GM12878 (cell line): ENCODE data around the gene ANKS1A. TPM values are rescaled to one million over a fixed set of nuclear protein-coding genes. Genes with fewer than 3 reads are reported as not detected.
"Not testable (repeated sequence)": the region's sequence is repeated elsewhere in the genome, so short reads cannot be mapped to it uniquely, and the experiment has no call there.

Experiments used
- ATAC-seq: fragments of 200-7000 bp; cut with Tn5 transposase; 3 replicates; pipeline ENCODE4 v1.9.1; 2020; ENCODE audit warnings: mild to moderate bottlenecking, moderate library complexity
- BruUV-seq: library from RNA; stranded (reverse); fragments of 400-500 nt; replicated peaks from 2 replicates; lab custom pipeline; 2021; lab: Mats Ljungman, UMichigan
- CTCF ChIA-PET: fragments of 300-600 bp; sonication (Branson Sonifier 250); formaldehyde crosslinking; extraction: SDS; loops from one replicate; lab custom pipeline; 2021; ENCODE audit warnings: inconsistent platforms; lab: Yijun Ruan, JAX
- POLR2A ChIA-PET: fragments of 350-600 bp; formaldehyde crosslinking; extraction: SDS; loops from one replicate; lab custom pipeline; 2021; ENCODE audit warnings: inconsistent platforms; lab: Charles Lee
- RAD21 ChIA-PET: fragments of 300-600 bp; sonication (Branson Sonifier 250); formaldehyde crosslinking; loops from one replicate; lab custom pipeline; 2023; ENCODE audit warnings: antibody characterized with exemption; ENCODE audit not compliant: unreplicated experiment; lab: Charles Lee
- SMC1A ChIA-PET: fragments of 300-600 bp; sonication (Branson Sonifier 250); formaldehyde crosslinking; loops from one replicate; lab custom pipeline; 2023; ENCODE audit not compliant: unreplicated experiment, uncharacterized antibody; lab: Charles Lee
- DNase-seq: peaks from one replicate; pipeline ENCODE4 v3.0.0-alpha.2; 2011; ENCODE audit warnings: low read depth, low spot score
- FAIRE-seq: peaks from 3 replicates; lab custom pipeline; 2011; peaks lifted over from hg19 to GRCh38; lab: Jason Lieb, UNC
- H2AFZ ChIP-seq: 2 replicates; pipeline ENCODE4 v1.6.0; 2011; ENCODE audit warnings: low read depth, low read length, control low read depth; ENCODE audit not compliant: control insufficient read depth
- H3K27ac ChIP-seq: 2 replicates; pipeline ENCODE4 v1.5.1; 2011; ENCODE audit warnings: control low read depth; ENCODE audit not compliant: control insufficient read depth, insufficient read depth
- H3K27me3 ChIP-seq, 2 experiments: replicated peaks in 1 of 2; 2 replicates each; pipeline versions ENCODE4 v1.6.0 to v1.6.1; 2011; ENCODE audit warnings: low read length in 1 of 2; ENCODE audit not compliant: control insufficient read depth in 2 of 2, insufficient read depth in 2 of 2
- H3K36me3 ChIP-seq, 2 experiments: 2 replicates each; pipeline ENCODE4 v1.5.1; 2011; ENCODE audit warnings: low read length in 1 of 2; ENCODE audit not compliant: control insufficient read depth in 2 of 2, insufficient read depth in 2 of 2
- H3K4me1 ChIP-seq: 2 replicates; pipeline ENCODE4 v1.6.1; 2011; ENCODE audit warnings: mild to moderate bottlenecking, low read length, moderate library complexity, mixed read lengths; ENCODE audit not compliant: control insufficient read depth, insufficient read depth
- H3K4me2 ChIP-seq: 2 replicates; pipeline ENCODE4 v1.6.0; 2011; ENCODE audit warnings: control low read depth; ENCODE audit not compliant: control insufficient read depth, insufficient read depth
- H3K4me3 ChIP-seq: fragments of 200-600 bp; sonication (generic); 2 replicates; pipeline ENCODE4 v1.5.1; 2016
- H3K79me2 ChIP-seq: 2 replicates; pipeline ENCODE4 v1.6.0; 2011; ENCODE audit warnings: low read length; ENCODE audit not compliant: control insufficient read depth, insufficient read depth
- H3K9ac ChIP-seq: 2 replicates; pipeline ENCODE4 v1.8.0; 2011; ENCODE audit warnings: low read length, control low read depth, mixed read lengths; ENCODE audit not compliant: control insufficient read depth, insufficient read depth
- H3K9me3 ChIP-seq: replicated peaks from 3 replicates; pipeline ENCODE4 v1.5.1; 2011; ENCODE audit warnings: mild to moderate bottlenecking, low read length; ENCODE audit not compliant: control insufficient read depth, insufficient read depth
- H4K20me1 ChIP-seq: 2 replicates; pipeline ENCODE4 v1.6.0; 2011; ENCODE audit not compliant: control insufficient read depth, insufficient read depth
- CBX5 ChIP-seq: sonication (generic); IDR thresholded peaks from 2 replicates; pipeline ENCODE4 v1.6.1; 2016; ENCODE audit warnings: low read depth, moderate library complexity, mild to moderate bottlenecking, inconsistent platforms
- PBX3 ChIP-seq: IDR thresholded peaks from 2 replicates; pipeline ENCODE4 v1.6.1; 2011; ENCODE audit warnings: mild to moderate bottlenecking, low read depth, low read length, moderate library complexity; ENCODE audit not compliant: insufficient replicate concordance
- SIN3A ChIP-seq: IDR thresholded peaks from 2 replicates; pipeline ENCODE4 v1.6.1; 2012; ENCODE audit warnings: low read depth, low read length, improper control_type of control experiment
- WGBS: methylation state at CpG from one replicate; pipeline ENCODE4 v1.1.6; 2016; ENCODE audit warnings: low lambda C conversion rate; ENCODE audit not compliant: insufficient replicate concordance, insufficient coverage; ENCODE audit errors: missing lambda C conversion rate; 5-methylcytosine and 5-hydroxymethylcytosine counted together
- in situ Hi-C: fragments of 300-500 bp; cut with MboI; formaldehyde crosslinking; loops from 9 replicates; pipeline ENCODE4 v1.14.3; 2018; ENCODE audit warnings: mixed read lengths
- intact Hi-C: fragments of 100-400 bp; cut with micrococcal nuclease; formaldehyde crosslinking; loops from one replicate; pipeline ENCODE4 v1.14.2; 2022; ENCODE audit not compliant: unreplicated experiment
- polyA plus RNA-seq, 11 experiments: library from polyadenylated mRNA; depleted of rRNA in 4 of 11; unstranded in 6 of 11; stranded (reverse) in 5 of 11; fragments of >200 nt; fragmentation: Nextera tagmentation in 4 of 11; fragmentation: Illumina TruSeq in 1 of 11; extraction: Ambion mirVana in 4 of 11; extraction: Trizol in 1 of 11; gene quantifications; 1 replicate in 1 of 11; 2 replicates in 10 of 11; pipeline versions ENCODE4 v1.2.1 to v1.2.3, GENCODE V29; 2011 to 2016; ENCODE audit warnings: inconsistent platforms in 2 of 11, missing spikeins in 2 of 11, low read depth in 1 of 11
- total RNA-seq, 4 experiments: library from RNA; depleted of rRNA in 3 of 4; stranded (reverse); fragments of >200 nt in 3 of 4; fragmentation: Illumina TruSeq in 1 of 4; extraction: Trizol in 1 of 4; gene quantifications; 2 replicates each; pipeline versions ENCODE4 v1.2.1 to v1.2.3, GENCODE V29; 2013 to 2021

The ANKS1A gene
- total and polyA plus RNA-seq, 10 of the 15 experiments (the other 5 are each of a cell fraction or from before 2014, with no cell fraction given): 0.60 to 7.0 (median 3.0) TPM

GRCh38 chr6:34897716-34898115 lies 8.7 kb downstream of the ANKS1A start:
- ATAC-seq: no peak
- no peak overlapping the region; the same call in 1 of the 2 replicates for H3K9ac ChIP-seq
- ChIA-PET CTCF (interaction anchor here (0.5 kb wide), 1 partner anchor 45 kb away, joined by 3 read pairs; no protein-coding TSS in a partner anchor), RAD21 (interaction anchor here (1.0 to 1.4 kb wide), 2 partner anchors 10 to 74 kb away, joined by 3 to 6 read pairs; partner anchors contain the start of gene TAF11), SMC1A (no interaction called here), POLR2A (no interaction called here)
- H3K27me3 ChIP-seq: no peaks in the 10 kb centered on the region
- H3K79me2 ChIP-seq: no peaks in the 10 kb centered on the region
- H4K20me1 ChIP-seq: no peaks in the 10 kb centered on the region
- no peak overlapping the region for H3K4me2 ChIP-seq
- H3K9me3 ChIP-seq: no peaks in the 10 kb centered on the region
- 100% methylated on average over 1 of the region's 1 CpG for WGBS
- DNase-seq: no peak
- TF ChIP-seq PBX3 (no peak), SIN3A (no peak), CBX5 (no peak)
- H3K27ac ChIP-seq: no peak overlapping the region
- no peak overlapping the region for H3K4me3 ChIP-seq
- no peaks in the 10 kb centered on the region for H3K36me3 ChIP-seq
- H2AFZ ChIP-seq: no peak overlapping the region
- intact Hi-C loops: no loop called here
- no peak for FAIRE-seq
- no peaks in the 10 kb centered on the region for H3K4me1 ChIP-seq
- BruUV-seq: no TSS peak
- in situ Hi-C loops: no loop called here

GRCh38 chr6:34899748-34900147 lies 10.7 kb downstream of the ANKS1A start:
- H3K4me2 ChIP-seq, FAIRE-seq, H3K9me3 ChIP-seq, H3K9ac ChIP-seq, H3K4me3 ChIP-seq, H3K4me1 ChIP-seq, DNase-seq, in situ Hi-C loops, BruUV-seq, ATAC-seq, H3K36me3 ChIP-seq, intact Hi-C loops, H3K79me2 ChIP-seq, H3K27ac ChIP-seq, POLR2A ChIA-PET, RAD21 ChIA-PET, H2AFZ ChIP-seq, H3K27me3 ChIP-seq, H4K20me1 ChIP-seq: not testable (repeated sequence)
- ChIA-PET SMC1A (interaction anchor here (0.6 kb wide), 1 partner anchor 233 kb away, joined by 3 read pairs; no protein-coding TSS in a partner anchor), CTCF (interaction anchor here (0.7 kb wide), 1 partner anchor 240 kb away, joined by 3 read pairs; no protein-coding TSS in a partner anchor)
- 100% methylated on average over 1 of the region's 1 CpG for WGBS
